Gastroesophageal sphincter (tissue), 4 donors: ENCODE results near the gene NOTUM. TPM values are rescaled to one million over a fixed set of nuclear protein-coding genes. Genes with fewer than 3 reads are reported as not detected.

Experiments used
- ATAC-seq: fragments of 150-250 bp; one replicate; pipeline ENCODE4 v1.9.1; 2016; ENCODE audit warnings: mild to moderate bottlenecking, moderate library complexity
- H3K27ac ChIP-seq, 4 donors: fragments of 200-600 bp; sonication (generic) in 3 of 4; 1 replicate in 3 of 4; 2 replicates in 1 of 4; pipeline ENCODE4 v1.5.1; 2016 to 2019
- H3K27me3 ChIP-seq: fragments of 200-600 bp; sonication (generic); one replicate; pipeline ENCODE4 v1.5.1; 2019
- H3K36me3 ChIP-seq, 2 donors: fragments of 200-600 bp; sonication (generic); one replicate each; pipeline ENCODE4 v1.5.1; 2019; ENCODE audit warnings: control low read depth in 1 of 2
- H3K4me1 ChIP-seq, 3 donors: fragments of 200-600 bp; sonication (generic); 1 replicate in 2 of 3; 2 replicates in 1 of 3; pipeline ENCODE4 v1.5.1; 2016 to 2019; ENCODE audit warnings: control low read depth in 2 of 3
- H3K4me3 ChIP-seq, 2 donors: fragments of 200-600 bp; sonication (generic); one replicate each; pipeline ENCODE4 v1.5.1; 2019; ENCODE audit warnings: mild to moderate bottlenecking in 1 of 2, moderate library complexity in 1 of 2
- H3K9me3 ChIP-seq, 3 donors: fragments of 200-600 bp; sonication (generic); one replicate each; pipeline ENCODE4 v1.5.1; 2017 to 2019; ENCODE audit warnings: control low read depth in 2 of 3
- CTCF ChIP-seq, 4 experiments: fragments of 200-600 bp in 2 of 4; fragments of 450-650 bp in 2 of 4; sonication (generic) in 1 of 4; IDR thresholded peaks; one replicate each; pipeline ENCODE4 v1.5.1; 2017 to 2019; ENCODE audit warnings: antibody characterized with exemption in 4 of 4, mild to moderate bottlenecking in 2 of 4, moderate library complexity in 2 of 4
- EP300 ChIP-seq: sonication (generic); formaldehyde crosslinking; IDR thresholded peaks from one replicate; pipeline ENCODE4 v1.6.1; 2017; ENCODE audit warnings: antibody characterized with exemption, mild to moderate bottlenecking
- POLR2A ChIP-seq, 2 donors: fragments of 450-650 bp; IDR thresholded peaks; one replicate each; pipeline ENCODE4 v1.6.1; 2017; ENCODE audit warnings: antibody characterized with exemption in 2 of 2, mild to moderate bottlenecking in 2 of 2, moderate library complexity in 1 of 2
- POLR2AphosphoS5 ChIP-seq: sonication (generic); formaldehyde crosslinking; IDR thresholded peaks from one replicate; pipeline ENCODE4 v1.6.1; 2017; ENCODE audit warnings: antibody characterized with exemption
- WGBS, 2 donors: methylation state at CpG; one replicate each; pipeline ENCODE4 v1.1.5; 2018; ENCODE audit warnings: low coverage in 1 of 2; 5-methylcytosine and 5-hydroxymethylcytosine counted together
- total RNA-seq, 4 donors: library from RNA; depleted of rRNA; stranded (reverse); fragments of >200 nt; gene quantifications; one replicate each; pipeline ENCODE4 v1.1.0, GENCODE V29; 2016

Gene NOTUM
- total RNA-seq, 4 donors from 2014 or later: 0.22 TPM; not detected in 3

- H3K36me3 ChIP-seq: no peaks in the 10 kb centered on the region
- H3K4me3 ChIP-seq: no peak overlapping the region
- ATAC-seq: no peak
- TF ChIP-seq POLR2A (IDR thresholded peaks at IDR 0.05) (no peak), CTCF (IDR thresholded peaks at IDR 0.05) (no peak), EP300 (no peak), POLR2AphosphoS5 (no peak)
- H3K27me3 ChIP-seq: peaks cover 27% of the 10 kb centered on the region
- no CpG with 5 or more reads among the region's 9 CpGs for WGBS, 2 donors
- no peak overlapping the region for H3K27ac ChIP-seq
- peaks cover 0 to 27% (median 16%) of the 10 kb centered on the region in 3 donors for H3K4me1 ChIP-seq
- H3K9me3 ChIP-seq: no peaks in the 10 kb centered on the region
Measured at GRCh38 chr17:81932333-81932983, 28.5 kb downstream of the NOTUM start.

- H3K9me3 ChIP-seq: no peaks in the 10 kb centered on the region
- H3K4me1 ChIP-seq: peaks cover 0 to 20% (median 14%) of the 10 kb centered on the region in 3 donors
- no peak overlapping the region for H3K27ac ChIP-seq
- 19 to 56% methylated on average over 3 to 6 of the region's 15 CpGs for WGBS, 2 donors
- peaks cover 27% of the 10 kb centered on the region for H3K27me3 ChIP-seq
- H3K36me3 ChIP-seq: no peaks in the 10 kb centered on the region
- TF ChIP-seq EP300: no peak
- TF ChIP-seq POLR2A (IDR thresholded peaks at IDR 0.05): no peak
- no peak for TF ChIP-seq POLR2AphosphoS5
- no peak for TF ChIP-seq CTCF (IDR thresholded peaks at IDR 0.05)
- no peak for ATAC-seq
- H3K4me3 ChIP-seq: no peak overlapping the region
Measured at GRCh38 chr17:81931557-81932332, 29.2 kb downstream of the NOTUM start.

- Histone ChIP-seq H3K36me3 (no peaks in the 10 kb centered on the region), H3K4me1 (peaks cover 0 to 17% (median 12%) of the 10 kb centered on the region in 3 donors), H3K27me3 (peaks cover 27% of the 10 kb centered on the region), H3K4me3 (no peak overlapping the region), H3K9me3 (no peaks in the 10 kb centered on the region), H3K27ac (no peak overlapping the region)
- TF ChIP-seq CTCF (IDR thresholded peaks at IDR 0.05): no peak
- TF ChIP-seq POLR2AphosphoS5: no peak
- no peak for TF ChIP-seq POLR2A (IDR thresholded peaks at IDR 0.05)
- TF ChIP-seq EP300: no peak
- ATAC-seq: no peak
- WGBS, 2 donors: 50 to 80% methylated on average over 1 of the region's 13 CpGs
Measured at GRCh38 chr17:81931189-81931556, 29.8 kb downstream of the NOTUM start.

- TF ChIP-seq POLR2AphosphoS5 (no peak), CTCF (IDR thresholded peaks at IDR 0.05) (no peak), POLR2A (IDR thresholded peaks at IDR 0.05) (no peak), EP300 (no peak)
- Histone ChIP-seq H3K4me1 (peaks cover 0 to 24% (median 19%) of the 10 kb centered on the region in 3 donors), H3K9me3 (no peaks in the 10 kb centered on the region), H3K27me3 (peaks cover 27% of the 10 kb centered on the region), H3K36me3 (no peaks in the 10 kb centered on the region), H3K27ac (no peak overlapping the region), H3K4me3 (no peak overlapping the region)
- WGBS, 2 donors: 63 to 66% methylated on average over 8 to 11 of the region's 20 CpGs
- no peak for ATAC-seq
Measured at GRCh38 chr17:81930142-81931125, 30.6 kb downstream of the NOTUM start.
